Body of pancreas (tissue), 4 donors: ENCODE data around the gene ITPRIPL2. TPM values are rescaled to one million over a fixed set of nuclear protein-coding genes. Genes with fewer than 3 reads are reported as not detected.

Experiments used
- ATAC-seq: fragments of 150-250 bp; one replicate; pipeline ENCODE4 v1.9.1; 2016
- DNase-seq, 4 donors: peaks; one replicate each; pipeline ENCODE4 v3.0.0-alpha.2; 2019
- H3K27ac ChIP-seq, 4 donors: fragments of 200-600 bp; sonication (generic); 1 replicate in 3 of 4; 2 replicates in 1 of 4; pipeline versions ENCODE4 v1.5.1 to v1.6.1; 2016 to 2019; ENCODE audit warnings: mild to moderate bottlenecking in 1 of 4, mixed read lengths in 1 of 4, moderate library complexity in 1 of 4
- H3K27me3 ChIP-seq, 2 donors: fragments of 200-600 bp; sonication (generic); one replicate each; pipeline ENCODE4 v1.6.0; 2016; ENCODE audit warnings: mild to moderate bottlenecking in 1 of 2
- H3K36me3 ChIP-seq, 2 donors: fragments of 200-600 bp; sonication (generic); replicated peaks in 1 of 2; 2 replicates each; pipeline ENCODE4 v1.5.1; 2016; ENCODE audit warnings: low read depth in 2 of 2; ENCODE audit not compliant: insufficient read depth in 1 of 2
- H3K4me1 ChIP-seq: fragments of 200-600 bp; sonication (generic); one replicate; pipeline ENCODE4 v1.6.0; 2016
- H3K4me3 ChIP-seq, 2 donors: fragments of 200-600 bp; sonication (generic); 1 replicate in 1 of 2; 2 replicates in 1 of 2; pipeline ENCODE4 v1.5.1; 2016 to 2019
- H3K9me3 ChIP-seq, 3 donors: fragments of 200-600 bp; sonication (generic); 1 replicate in 2 of 3; 2 replicates in 1 of 3; pipeline ENCODE4 v1.5.1; 2016
- POLR2A ChIP-seq, 3 donors: fragments of 450-650 bp; IDR thresholded peaks; one replicate each; pipeline ENCODE4 v1.6.1; 2016; ENCODE audit warnings: antibody characterized with exemption in 3 of 3, mild to moderate bottlenecking in 2 of 3
- WGBS, 2 donors: methylation state at CpG; one replicate each; pipeline ENCODE4 v1.1.5; 2017; 5-methylcytosine and 5-hydroxymethylcytosine counted together
- intact Hi-C: fragments of 100-400 bp; cut with DNase I; formaldehyde crosslinking; loops from one replicate; pipeline ENCODE4 v1.15.1; 2023
- total RNA-seq, 2 donors: library from RNA; depleted of rRNA; stranded (reverse); fragments of >200 nt; gene quantifications; one replicate each; pipeline ENCODE4 v1.1.0, GENCODE V29; 2016
- TF ChIP-seq, protein P1 (sequence below), 7 experiments: fragments of 450-650 bp in 4 of 7; fragments of 200-600 bp in 3 of 7; sonication (generic) in 3 of 7; IDR thresholded peaks; one replicate each; pipeline ENCODE4 v1.5.1; 2016 to 2019; ENCODE audit warnings: antibody characterized with exemption in 7 of 7

ITPRIPL2 gene
- total RNA-seq, 2 donors from 2014 or later: 22.7 to 35.5 TPM

DNA sequence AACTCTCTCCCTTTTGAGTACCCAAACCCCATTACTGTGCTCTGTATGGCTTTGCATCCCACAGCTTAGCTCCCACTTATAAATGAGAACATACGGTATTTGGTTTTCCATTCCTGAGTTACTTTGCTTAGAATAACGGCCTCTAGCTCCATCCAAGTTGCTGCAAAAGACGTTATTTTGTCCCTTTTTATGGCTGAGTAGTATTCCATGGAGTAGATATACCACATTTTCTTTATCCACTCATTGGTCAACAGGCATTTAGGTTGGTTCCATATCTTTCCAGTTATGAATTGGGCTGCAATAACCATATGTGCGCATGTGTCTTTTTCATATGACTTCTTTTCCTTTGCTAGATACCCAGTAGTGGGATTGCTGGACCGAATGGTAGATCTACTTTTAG is 34.4 kb downstream of the ITPRIPL2 start:
- ATAC-seq (no peak), DNase-seq (no peak)
- Histone ChIP-seq H3K4me3 (no peak overlapping the region), H3K27me3 (peaks cover 0 to 6% of the 10 kb centered on the region in 2 donors), H3K4me1 (no peaks in the 10 kb centered on the region), H3K27ac (no peak overlapping the region), H3K36me3 (no peaks in the 10 kb centered on the region), H3K9me3 (no peaks in the 10 kb centered on the region)
- WGBS, 2 donors: 84% methylated on average over 5 of the region's 5 CpGs
- intact Hi-C loops: no loop called here
- TF ChIP-seq, protein P1, sequence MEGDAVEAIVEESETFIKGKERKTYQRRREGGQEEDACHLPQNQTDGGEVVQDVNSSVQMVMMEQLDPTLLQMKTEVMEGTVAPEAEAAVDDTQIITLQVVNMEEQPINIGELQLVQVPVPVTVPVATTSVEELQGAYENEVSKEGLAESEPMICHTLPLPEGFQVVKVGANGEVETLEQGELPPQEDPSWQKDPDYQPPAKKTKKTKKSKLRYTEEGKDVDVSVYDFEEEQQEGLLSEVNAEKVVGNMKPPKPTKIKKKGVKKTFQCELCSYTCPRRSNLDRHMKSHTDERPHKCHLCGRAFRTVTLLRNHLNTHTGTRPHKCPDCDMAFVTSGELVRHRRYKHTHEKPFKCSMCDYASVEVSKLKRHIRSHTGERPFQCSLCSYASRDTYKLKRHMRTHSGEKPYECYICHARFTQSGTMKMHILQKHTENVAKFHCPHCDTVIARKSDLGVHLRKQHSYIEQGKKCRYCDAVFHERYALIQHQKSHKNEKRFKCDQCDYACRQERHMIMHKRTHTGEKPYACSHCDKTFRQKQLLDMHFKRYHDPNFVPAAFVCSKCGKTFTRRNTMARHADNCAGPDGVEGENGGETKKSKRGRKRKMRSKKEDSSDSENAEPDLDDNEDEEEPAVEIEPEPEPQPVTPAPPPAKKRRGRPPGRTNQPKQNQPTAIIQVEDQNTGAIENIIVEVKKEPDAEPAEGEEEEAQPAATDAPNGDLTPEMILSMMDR (IDR thresholded peaks at IDR 0.05): no peak
- no peak for TF ChIP-seq POLR2A (IDR thresholded peaks at IDR 0.05)

DNA sequence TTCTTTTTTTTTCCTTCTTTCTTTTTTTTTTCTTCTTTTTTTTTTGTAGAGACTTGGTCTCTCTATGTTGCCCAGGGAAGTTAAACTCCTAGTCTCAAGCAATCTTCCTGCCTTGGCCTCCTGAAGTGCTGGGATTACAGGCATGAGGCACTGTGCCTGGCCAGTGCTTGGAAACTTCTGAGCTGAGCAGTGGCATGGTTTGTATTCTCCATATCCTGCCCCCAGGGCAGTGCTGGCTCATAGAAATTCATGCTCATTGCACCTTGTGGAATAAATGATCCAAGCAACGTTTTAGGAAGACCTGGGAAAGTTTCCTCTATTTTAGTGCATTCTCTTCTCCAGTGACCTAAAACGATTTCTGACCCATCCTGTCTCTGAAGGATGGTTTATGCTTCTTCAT is 37.5 kb downstream of the ITPRIPL2 start:
- no peak overlapping the region for H3K27ac ChIP-seq
- ATAC-seq (no peak), DNase-seq (no peak)
- 30 to 48% methylated on average over 2 of the region's 2 CpGs for WGBS, 2 donors
- intact Hi-C loops: no loop called here
- no peaks in the 10 kb centered on the region for H3K4me1 ChIP-seq
- TF ChIP-seq POLR2A (IDR thresholded peaks at IDR 0.05): no peak
- TF ChIP-seq, protein P1 (IDR thresholded peaks at IDR 0.05): no peak
- peaks cover 0 to 6% of the 10 kb centered on the region in 2 donors for H3K27me3 ChIP-seq
- no peak overlapping the region for H3K4me3 ChIP-seq
- H3K36me3 ChIP-seq: no peaks in the 10 kb centered on the region
- H3K9me3 ChIP-seq: no peaks in the 10 kb centered on the region

DNA sequence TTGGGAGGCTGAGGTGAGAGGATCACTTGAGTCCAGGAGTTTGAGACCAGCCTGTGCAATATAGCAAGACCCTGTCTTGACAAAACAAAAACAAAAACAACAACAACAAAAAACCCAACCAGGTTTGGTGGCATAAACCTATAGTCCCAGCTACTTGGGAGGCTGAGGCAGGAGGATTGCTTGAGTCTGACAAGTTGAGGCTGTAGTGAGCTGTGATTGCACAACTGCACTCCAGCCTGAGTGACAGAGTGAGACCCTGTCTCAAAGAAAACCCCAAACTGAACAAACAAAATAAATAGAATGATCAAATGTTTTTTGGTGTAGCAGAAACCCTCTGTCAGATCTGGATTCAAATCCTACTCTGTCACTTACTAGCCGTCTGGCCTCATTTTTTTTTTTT is 38.3 kb downstream of the ITPRIPL2 start:
- intact Hi-C loops: no loop called here
- no peak for TF ChIP-seq POLR2A (IDR thresholded peaks at IDR 0.05)
- TF ChIP-seq, protein P1 (IDR thresholded peaks at IDR 0.05): no peak

DNA sequence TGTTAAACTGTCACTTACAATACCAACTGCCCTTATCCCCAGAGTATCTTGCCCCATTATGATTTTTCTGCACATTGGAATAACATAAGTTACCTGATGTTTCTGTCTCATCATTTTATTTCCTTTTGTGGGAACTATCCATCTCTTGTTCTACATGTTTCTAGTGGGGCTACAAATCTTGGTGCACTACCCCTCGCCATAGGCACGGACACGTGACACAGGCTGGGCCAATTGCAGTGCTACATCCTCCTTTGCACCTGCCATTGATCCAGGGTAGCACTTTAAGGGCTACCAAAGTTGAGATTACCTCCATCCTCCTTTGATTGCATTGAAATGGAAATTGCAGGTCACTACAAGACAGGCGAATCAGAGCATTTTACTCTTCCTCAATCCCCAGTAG is 40.1 kb downstream of the ITPRIPL2 start:
- no peak for TF ChIP-seq POLR2A (IDR thresholded peaks at IDR 0.05)
- TF ChIP-seq, protein P1 (IDR thresholded peaks at IDR 0.05): no peak
- DNase-seq (no peak), ATAC-seq (no peak)
- intact Hi-C loops: no loop called here
- 58 to 70% methylated on average over 4 of the region's 4 CpGs for WGBS, 2 donors
- Histone ChIP-seq H3K4me3 (no peak overlapping the region), H3K9me3 (no peaks in the 10 kb centered on the region), H3K27me3 (peaks cover 0 to 6% of the 10 kb centered on the region in 2 donors), H3K4me1 (no peaks in the 10 kb centered on the region), H3K27ac (no peak overlapping the region), H3K36me3 (no peaks in the 10 kb centered on the region)

More for the DNA sequence above, 38.3 kb downstream of the ITPRIPL2 start:
- no peaks in the 10 kb centered on the region for H3K4me1 ChIP-seq
- no peaks in the 10 kb centered on the region for H3K9me3 ChIP-seq
- DNase-seq: no peak
- WGBS, 2 donors: 57 to 58% methylated on average over 1 of the region's 1 CpG
- H3K4me3 ChIP-seq: no peak overlapping the region
- H3K36me3 ChIP-seq: no peaks in the 10 kb centered on the region
- H3K27ac ChIP-seq: no peak overlapping the region
- no peak for ATAC-seq
- peaks cover 0 to 6% of the 10 kb centered on the region in 2 donors for H3K27me3 ChIP-seq

DNA sequence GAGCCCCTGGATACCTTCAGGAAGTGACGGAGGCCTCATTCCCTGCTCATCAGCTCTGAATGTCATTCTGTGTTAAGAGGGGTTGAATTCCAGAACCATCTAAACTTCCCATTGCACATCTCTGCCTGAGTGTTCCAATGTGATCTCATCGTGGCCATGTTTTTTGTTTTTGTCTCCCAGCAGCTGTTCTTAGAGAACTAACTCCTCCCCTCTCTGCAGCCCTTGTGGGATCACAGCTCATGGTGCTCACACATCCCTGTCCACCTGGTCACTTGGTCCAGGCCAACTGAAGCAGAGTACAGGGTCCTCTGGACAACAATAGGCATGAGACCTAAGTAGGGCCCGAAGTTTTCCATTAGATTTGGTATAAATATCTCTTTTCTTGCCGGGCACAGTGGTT is 48.3 kb downstream of the ITPRIPL2 start:
- no peak for TF ChIP-seq POLR2A (IDR thresholded peaks at IDR 0.05)
- TF ChIP-seq, protein P1 (IDR thresholded peaks at IDR 0.05): no peak
- intact Hi-C loops: loop anchor here (10.0 kb wide), 1 partner anchor 213 kb away; no protein-coding TSS in a partner anchor
- H3K9me3 ChIP-seq: no peaks in the 10 kb centered on the region
- H3K27me3 ChIP-seq: no peaks in the 10 kb centered on the region
- H3K27ac ChIP-seq: no peak overlapping the region
- ATAC-seq (no peak), DNase-seq (no peak)
- H3K4me1 ChIP-seq: no peaks in the 10 kb centered on the region
- H3K36me3 ChIP-seq: no peaks in the 10 kb centered on the region
- 82% methylated on average over 4 of the region's 4 CpGs for WGBS, 2 donors
- H3K4me3 ChIP-seq: no peak overlapping the region
